Stimulated activated CD4-positive, alpha-beta T cell treated with anti-CD3 and anti-CD28 coated beads, Interleukin-4, amount 100 ng/mL, for 24 hours (primary cell): ENCODE results near the gene TM9SF1.

Source experiments
- DNase-seq: peaks from one replicate; pipeline ENCODE4 v3.0.0-alpha.2; 2020

TM9SF1 gene

DNA sequence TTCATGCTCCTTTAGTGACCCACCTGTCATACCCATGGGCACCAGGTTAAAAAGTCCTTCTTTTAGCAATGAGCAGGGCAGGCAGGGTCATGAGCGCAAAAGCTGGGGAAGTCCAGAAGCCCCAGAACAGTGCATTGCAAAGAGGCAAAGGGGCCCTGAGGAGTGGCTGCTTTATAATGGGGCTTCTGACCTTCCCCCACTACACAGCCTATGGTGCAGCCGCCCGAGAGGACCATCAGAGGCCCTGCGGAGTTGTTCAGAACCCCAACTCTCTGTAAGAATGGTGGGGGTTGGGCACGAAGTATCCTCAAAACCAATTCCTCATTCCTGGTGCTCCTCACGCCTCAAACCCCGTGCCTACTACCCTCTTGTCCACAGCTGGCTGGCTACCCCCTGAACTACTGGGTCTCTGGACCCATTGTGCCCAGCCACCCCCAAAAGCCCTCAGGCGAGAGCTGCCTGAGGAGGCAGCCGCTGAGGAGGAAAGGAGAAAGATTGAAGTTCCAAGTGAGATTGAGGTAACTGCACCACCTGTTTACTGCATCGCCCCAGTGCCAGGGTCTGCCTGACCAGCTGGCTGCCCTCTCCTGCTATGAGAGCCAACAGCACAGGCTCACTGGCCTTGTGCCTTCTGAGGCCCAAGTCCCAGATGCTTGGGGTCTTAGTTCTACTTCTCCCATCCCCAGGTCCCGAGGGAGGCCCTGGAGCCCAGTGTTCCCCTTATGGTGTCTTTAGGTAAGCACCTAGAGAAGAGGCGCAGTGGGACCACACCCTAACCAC lies 16.7 kb downstream of the TM9SF1 start:
- DNase-seq: no peak

DNA sequence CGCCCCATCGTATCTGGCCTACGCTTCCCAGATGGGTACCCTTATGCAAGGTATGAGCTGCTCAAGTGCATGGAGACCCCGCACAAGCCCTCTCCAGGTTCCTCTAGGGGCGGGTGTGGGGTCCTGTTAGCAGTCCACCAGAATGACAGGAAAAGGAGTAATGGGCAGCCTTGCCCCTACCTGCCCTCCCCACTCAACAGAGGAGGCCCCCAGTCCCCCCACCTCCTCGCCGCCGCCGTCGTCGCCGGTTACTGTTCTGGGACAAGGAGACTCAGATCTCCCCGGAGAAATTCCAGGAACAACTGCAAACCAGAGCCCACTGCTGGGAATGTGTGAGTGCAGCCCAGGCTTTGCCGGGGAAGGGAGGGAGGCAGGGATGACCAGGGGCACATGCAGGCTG lies 17.4 kb downstream of the TM9SF1 start:
- DNase-seq: no peak

GRCh38 chr14:24177041-24177825 lies 18.0 kb downstream of the TM9SF1 start:
- DNase-seq: no peak

GRCh38 chr14:24176599-24176998 lies 18.6 kb downstream of the TM9SF1 start:
- DNase-seq: no peak

DNA sequence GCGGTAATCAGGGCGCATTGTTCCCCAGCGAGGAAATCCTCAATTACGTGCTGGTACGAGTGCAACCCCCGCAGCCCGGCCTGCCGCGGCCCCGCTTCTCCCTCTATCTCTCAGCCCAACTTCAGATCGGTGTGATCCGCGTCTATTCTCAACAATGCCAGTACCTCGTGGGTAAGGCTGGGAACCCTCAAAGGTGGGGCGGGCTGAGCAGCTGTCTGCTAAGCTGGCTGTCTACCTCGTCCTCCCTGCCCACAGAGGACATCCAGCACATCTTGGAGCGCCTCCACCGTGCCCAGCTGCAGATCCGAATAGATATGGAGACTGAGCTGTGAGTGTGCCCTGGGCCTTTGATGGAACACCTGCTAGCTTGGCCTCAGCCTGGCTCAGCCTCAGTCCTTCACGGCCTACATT lies 22.4 kb downstream of the TM9SF1 start:
- no peak for DNase-seq

GRCh38 chr14:24172261-24172860 lies 22.9 kb downstream of the TM9SF1 start:
- no peak for DNase-seq

DNA sequence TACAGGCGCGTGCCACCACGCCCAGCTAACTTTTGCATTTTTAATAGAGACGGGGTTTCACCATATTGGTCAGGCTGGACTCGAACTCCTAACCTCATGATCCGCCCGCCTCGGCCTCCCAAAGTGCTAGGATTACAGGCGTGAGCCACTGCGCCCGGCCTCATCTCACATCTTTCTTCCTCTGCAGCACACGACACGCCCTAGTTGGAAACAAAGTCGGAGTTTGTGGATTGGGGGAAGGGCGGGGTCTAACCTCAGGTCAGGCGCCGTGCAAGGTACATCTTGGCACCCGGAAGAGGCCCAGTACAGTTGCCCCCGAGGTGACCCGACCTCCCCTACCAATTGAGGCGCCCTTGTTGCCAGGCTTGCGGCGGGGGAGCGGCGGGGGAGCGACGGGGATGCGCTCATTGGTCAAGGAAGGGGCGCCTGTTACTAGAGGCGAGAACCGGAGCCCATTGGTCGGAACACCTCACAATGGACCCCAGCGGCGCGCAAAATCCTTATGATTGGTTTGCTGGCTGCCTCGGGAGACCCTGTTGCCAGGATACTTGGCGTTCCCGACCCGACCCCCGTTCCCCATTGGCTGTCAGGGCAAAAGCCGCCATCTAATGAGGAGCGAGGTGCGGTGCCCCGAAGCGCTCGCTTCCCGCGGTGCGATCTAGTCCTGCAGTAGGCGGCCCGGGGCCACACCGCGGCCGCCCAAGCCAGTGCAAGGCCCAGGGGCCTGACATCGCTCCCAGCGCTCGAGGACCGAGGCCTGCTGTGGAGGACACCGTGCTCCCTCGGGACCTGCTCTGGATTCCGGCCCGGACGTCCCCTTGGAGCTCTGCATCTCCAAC lies 23.6 kb downstream of the TM9SF1 start, which contains the start of gene REC8:
TSS of gene REC8 (plus strand) at position 659 of the 839 bp plus-strand sequence. CDS start 473 bp downstream, outside the sequence.
- peak; percentile 70 for DNase-seq

DNA sequence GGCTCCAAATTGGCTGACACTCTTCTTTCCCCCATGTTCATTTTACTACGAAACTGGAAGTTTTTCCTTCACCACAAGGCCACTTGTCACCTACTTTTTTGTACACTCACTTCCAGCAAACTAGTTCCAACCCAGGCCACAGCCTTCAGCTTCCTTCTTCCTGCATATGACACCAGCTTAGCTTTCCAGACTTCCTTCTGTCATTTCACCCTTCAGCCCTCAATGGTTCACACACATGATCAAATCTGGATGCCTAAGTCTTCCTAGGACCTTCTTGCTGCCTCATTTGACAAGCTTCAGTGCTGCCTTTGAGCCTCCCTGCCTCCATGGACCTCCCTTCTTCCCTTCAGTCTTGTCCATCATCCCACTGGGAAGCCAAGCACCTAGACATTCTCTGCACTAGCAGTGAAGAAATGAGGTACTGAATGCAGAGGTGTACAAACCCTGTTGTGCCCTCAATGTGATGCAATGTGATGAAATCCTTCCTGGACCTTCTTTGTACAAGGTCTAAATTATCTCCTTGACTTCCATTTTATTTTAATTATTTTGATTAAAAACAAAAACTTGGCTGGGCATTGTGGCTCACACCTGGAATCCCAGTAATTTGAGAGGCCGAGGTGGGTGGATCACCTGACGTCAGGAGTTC lies 27.6 kb downstream of the TM9SF1 start:
- no peak for DNase-seq

DNA sequence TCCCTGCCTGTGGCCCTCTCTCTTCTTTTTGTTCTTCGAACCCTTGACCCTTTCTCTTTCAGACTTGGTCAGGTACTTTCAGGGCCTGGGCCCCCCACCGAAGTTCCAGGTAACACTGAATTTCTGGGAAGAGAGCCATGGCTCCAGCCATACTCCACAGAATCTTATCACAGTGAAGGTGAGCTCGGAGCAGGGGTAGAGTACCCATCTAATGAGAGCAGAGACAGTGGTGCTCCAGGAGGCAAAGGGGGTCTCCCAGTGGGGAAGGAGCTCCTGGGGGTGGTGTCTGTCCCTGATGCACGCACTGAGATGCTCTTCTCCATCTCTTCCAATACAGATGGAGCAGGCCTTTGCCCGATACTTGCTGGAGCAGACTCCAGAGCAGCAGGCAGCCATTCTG lies 29.5 kb downstream of the TM9SF1 start:
- DNase-seq: no peak

- no peak for DNase-seq
Measured at GRCh38 chr14:24164518-24164991, 30.7 kb downstream of the TM9SF1 start.

DNA sequence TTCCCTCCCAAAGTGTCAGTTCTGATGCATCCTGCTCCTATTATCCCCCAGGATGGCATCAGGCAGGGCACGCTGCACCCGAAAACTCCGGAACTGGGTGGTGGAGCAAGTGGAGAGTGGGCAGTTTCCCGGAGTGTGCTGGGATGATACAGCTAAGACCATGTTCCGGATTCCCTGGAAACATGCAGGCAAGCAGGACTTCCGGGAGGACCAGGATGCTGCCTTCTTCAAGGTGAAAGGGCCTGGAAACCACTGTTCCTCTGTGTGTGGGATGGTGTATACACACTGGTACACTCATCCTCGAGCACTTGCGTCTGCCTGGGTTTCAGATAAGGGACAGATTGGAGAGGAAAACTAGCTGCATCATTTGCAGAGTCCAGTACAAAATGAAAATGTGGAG lies 33.1 kb downstream of the TM9SF1 start:
- peak; percentile 58 for DNase-seq

DNA sequence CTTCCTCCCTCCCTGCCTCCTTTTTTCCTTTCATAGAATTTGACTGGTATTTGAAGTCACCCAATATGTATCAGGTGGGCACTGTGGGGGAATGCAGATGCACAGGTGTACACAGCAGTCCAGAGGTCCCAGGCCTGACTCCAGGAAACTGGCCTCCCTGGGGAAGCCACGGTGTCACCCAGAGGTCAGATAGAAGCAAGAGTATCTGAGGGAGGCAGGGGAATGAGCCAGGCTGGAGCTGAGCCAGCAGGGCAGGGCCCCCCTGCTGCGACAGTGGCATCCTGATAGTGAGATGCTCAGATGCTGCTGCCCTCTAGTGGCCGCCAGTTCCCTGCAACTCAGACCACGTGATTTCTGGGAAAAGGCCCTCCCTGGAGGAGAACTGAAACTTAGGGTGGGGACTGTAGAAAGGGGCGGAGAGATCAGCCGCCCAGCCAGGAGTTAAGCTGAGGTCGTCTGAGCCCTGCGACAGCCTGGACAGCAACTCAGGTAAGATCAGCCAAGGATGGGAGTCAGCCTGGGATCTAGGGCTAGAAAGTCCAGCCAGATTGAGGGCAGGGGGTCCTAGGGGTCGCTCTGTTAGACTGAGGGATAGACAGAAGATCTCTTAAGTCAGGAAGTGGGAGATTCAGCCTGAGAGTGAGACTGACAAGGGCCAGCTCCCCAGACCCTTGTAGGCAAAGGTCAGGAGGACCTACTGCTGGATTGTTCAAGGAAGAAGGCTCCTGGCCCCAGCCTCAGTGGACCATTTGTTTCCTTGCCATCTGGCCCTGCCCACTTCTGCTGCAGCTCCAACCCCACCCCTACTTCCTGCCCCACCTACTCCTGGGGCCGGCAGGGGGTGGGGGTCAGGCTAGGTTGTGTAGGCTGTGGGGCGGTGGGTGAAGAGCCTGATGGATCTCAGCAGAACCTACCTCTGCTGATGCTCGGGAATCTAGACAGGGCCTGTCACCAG lies 34.1 kb downstream of the TM9SF1 start, which contains the start of gene IRF9:
TSS of gene IRF9 (plus strand) at position 416 of the 955 bp plus-strand sequence. CDS start 880 bp downstream, outside the sequence.
- peak; percentile 99 for DNase-seq

DNA sequence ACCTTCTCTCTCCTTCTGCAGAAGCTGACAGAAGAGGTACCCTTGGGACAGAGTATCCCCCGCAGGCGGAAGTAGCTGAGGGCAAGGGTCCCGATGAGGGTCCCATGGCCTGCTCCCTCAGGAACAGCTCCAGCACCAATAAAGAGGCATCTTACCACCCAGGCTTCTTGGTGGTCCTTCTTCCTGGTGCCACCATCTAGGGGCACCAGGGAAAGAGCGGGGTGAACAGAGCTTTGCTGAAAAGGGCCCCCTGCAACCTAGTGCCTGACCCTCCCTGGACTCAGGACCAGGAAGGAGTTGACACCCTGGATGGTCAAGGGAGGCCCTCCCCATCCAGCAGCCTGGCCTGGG lies 34.8 kb downstream of the TM9SF1 start:
- no peak for DNase-seq

- DNase-seq: no peak
Measured at GRCh38 chr14:24159777-24160498, 35.3 kb downstream of the TM9SF1 start.

DNA sequence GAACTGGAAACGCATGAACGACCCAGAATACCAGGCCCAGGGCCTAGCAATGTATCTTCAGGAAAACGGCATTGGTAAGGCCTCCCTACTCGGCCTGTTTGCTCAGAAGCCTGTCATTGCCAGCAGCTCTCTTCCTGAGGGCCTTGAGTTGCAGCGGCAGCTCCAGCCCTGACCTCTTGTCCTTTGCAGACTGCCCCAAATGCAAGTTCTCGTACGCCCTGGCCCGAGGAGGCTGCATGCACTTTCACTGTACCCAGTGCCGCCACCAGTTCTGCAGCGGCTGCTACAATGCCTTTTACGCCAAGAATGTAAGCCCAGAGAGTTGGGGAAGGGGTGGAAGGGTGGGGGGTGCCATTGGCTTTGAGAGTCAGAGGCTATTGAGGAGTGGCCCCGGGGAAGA lies 37.9 kb downstream of the TM9SF1 start:
- no peak for DNase-seq

DNA sequence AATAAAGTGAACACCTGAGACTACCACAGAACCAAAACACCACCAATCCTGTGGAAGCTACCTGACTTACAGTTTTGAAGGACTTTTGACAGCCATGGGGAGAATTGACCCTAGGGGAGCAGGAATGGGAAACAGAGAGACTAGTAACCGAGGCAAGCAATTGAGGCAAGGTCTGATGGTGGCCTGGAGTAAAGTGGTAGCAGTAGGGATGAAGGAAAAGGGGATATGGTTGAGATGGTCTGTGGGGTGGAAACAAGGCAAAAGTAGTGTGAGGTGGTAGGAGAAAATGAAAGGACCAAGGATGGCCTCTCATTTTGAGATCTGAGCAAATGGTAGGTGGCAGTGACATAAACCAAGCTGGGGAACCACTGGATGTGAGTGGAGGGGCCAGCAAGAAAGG lies 38.4 kb downstream of the TM9SF1 start:
- no peak for DNase-seq

- DNase-seq: no peak
Measured at GRCh38 chr14:24155100-24155499, 40.1 kb downstream of the TM9SF1 start.

GRCh38 chr14:24151404-24152080 lies 43.7 kb downstream of the TM9SF1 start:
- no peak for DNase-seq

- no peak for DNase-seq
Measured at GRCh38 chr14:24150993-24151392, 44.2 kb downstream of the TM9SF1 start.

DNA sequence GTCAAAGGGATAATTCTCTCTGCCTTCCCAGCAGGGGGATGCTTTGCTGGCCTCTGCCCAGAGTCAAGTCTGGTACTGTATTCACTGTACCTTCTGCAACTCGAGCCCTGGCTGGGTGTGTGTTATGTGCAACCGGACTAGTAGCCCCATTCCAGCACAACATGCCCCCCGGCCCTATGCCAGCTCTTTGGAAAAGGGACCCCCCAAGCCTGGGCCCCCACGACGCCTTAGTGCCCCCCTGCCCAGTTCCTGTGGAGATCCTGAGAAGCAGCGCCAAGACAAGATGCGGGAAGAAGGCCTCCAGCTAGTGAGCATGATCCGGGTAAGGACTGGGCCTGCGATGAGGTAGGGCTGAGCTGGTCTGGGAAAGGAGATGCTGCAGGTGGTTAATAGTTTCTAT lies 44.7 kb downstream of the TM9SF1 start:
- no peak for DNase-seq
